C4-2B (cell line): ENCODE results near the gene OSTC.

Experiments used
- H3K27ac ChIP-seq: fragments of 450-650 bp; 2 replicates; pipeline ENCODE4 v1.5.1; 2017
- ZFX ChIP-seq: fragments of 450-650 bp; IDR thresholded peaks from 2 replicates; pipeline ENCODE4 v1.6.1; 2017
- TF ChIP-seq, protein P1 (sequence below): fragments of 450-650 bp; conservative IDR thresholded peaks from 2 replicates; pipeline ENCODE4 v1.5.1; 2017; ENCODE audit warnings: mild to moderate bottlenecking

OSTC gene

DNA sequence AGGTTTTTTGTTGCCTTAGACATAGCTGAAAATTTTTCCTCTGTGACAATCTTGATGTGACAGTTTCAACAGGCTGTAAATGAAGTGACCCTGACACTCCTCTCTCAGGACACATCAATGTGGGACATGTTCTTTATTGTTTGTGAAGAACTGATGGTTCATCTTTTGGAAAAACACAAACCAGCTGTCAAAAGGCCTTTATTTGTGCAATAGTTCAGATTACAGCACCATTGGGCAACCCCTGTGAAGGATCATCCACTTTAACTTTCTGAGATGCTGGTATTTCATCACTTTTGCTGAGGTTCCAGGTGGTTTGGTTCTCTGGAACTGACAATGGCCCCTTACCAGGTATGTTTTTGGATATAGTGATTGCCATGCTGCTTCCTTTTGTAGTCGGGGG, 40.3 kb downstream of the OSTC start:
- no peak overlapping the region for H3K27ac ChIP-seq

DNA sequence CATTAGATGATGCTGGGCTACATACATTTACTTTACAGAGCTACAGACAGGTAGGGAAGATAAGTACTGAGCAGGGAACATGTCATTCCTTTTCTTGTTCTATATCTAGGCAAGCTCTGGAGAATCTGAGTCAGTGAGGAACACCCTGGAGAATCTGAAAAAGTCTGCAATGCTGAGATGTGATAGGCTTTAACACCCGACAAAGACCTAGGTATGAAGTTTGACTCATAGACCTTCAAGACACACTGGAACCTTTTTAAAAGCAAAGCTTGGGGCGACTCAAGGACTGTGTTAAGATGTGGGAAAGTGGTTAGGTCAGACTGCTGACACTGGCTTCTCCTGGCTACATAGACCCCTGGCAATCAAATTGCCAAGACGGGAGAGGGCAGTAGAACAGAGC, 42.8 kb downstream of the OSTC start:
- H3K27ac ChIP-seq: no peak overlapping the region
- TF ChIP-seq, protein P1, sequence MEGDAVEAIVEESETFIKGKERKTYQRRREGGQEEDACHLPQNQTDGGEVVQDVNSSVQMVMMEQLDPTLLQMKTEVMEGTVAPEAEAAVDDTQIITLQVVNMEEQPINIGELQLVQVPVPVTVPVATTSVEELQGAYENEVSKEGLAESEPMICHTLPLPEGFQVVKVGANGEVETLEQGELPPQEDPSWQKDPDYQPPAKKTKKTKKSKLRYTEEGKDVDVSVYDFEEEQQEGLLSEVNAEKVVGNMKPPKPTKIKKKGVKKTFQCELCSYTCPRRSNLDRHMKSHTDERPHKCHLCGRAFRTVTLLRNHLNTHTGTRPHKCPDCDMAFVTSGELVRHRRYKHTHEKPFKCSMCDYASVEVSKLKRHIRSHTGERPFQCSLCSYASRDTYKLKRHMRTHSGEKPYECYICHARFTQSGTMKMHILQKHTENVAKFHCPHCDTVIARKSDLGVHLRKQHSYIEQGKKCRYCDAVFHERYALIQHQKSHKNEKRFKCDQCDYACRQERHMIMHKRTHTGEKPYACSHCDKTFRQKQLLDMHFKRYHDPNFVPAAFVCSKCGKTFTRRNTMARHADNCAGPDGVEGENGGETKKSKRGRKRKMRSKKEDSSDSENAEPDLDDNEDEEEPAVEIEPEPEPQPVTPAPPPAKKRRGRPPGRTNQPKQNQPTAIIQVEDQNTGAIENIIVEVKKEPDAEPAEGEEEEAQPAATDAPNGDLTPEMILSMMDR: no peak
- no peak for TF ChIP-seq ZFX

More for the DNA sequence above, 40.3 kb downstream of the OSTC start:
- TF ChIP-seq, protein P1: no peak
- TF ChIP-seq ZFX: no peak

DNA sequence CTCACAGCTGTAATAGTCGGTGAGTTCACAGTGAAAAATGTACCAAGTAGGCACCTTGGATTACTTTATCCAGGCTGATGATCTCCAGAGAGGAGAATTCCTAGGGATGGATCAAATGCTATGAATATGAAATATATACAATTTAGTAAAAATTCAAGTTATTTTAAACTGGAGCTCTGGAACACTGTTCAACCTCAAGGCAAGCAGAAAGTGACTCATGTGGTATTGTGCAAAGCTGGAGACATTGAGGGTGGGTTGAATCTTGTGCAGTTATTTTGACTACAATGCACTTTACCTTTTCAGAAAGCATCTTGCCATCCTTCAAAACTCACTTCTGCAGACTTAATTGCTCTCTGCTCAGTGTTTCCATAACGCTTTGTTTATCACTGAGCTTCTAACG, 43.4 kb downstream of the OSTC start:
- no peak overlapping the region for H3K27ac ChIP-seq
- TF ChIP-seq, protein P1: no peak
- TF ChIP-seq ZFX: no peak

DNA sequence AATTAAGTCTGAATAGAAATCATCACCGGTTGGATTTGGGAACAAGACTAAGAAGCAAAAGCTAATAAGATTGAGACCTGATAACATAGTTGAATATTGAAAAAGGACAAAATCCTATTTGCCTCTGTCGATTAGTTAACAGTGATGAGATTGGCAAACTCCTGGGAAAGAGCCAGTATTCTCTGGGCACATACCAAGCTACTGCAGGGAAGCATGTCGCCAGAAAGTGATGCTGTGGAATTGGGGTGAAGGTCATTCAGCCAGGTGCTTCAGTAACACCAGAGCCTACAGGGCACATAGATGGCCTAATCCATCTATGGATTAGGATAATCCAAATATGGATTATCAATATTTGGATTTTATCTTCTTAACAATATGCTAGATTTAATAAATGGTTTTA, 44.0 kb downstream of the OSTC start:
- TF ChIP-seq ZFX: no peak
- TF ChIP-seq, protein P1: no peak
- H3K27ac ChIP-seq: no peak overlapping the region

DNA sequence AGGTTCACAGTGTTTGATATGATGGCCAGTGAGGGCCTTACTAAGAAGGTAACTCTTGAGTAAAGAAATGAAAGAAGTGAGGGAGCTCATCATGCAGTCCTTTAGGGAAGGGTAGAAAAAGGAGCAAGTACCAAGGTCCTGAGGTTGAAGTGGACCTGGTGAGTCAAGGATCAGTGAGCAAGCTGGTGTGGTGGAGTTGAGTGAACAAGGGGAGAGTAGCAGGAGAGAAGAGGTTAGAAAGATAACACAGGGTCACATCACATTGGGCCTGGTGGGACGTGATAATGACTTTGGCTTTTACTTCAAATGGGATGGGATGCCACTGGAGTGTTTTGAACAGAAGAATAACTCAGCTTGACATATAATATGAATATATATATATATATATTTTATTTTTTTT, 44.7 kb downstream of the OSTC start:
- TF ChIP-seq, protein P1: no peak
- H3K27ac ChIP-seq: no peak overlapping the region

DNA sequence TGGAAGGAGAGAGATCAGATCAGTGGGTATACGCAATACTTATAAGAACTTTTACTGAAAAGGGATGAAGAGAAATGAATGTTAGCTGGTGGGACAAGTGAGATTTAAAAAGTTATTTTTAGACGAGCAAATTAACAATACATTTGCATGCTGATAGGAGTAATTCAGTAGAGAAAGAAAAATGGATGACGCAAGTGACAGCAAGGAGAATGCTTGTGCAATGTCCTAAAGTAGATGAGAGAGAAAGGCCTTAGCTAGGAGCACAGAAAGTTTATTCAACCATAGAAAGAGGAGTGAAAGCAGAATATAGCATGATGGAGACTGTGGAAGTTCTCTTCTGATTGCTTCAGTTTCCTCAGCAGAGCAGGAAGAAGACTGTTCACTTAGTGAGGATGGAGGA, 45.8 kb downstream of the OSTC start:
- no peak overlapping the region for H3K27ac ChIP-seq
- no peak for TF ChIP-seq ZFX
- TF ChIP-seq, protein P1: no peak

DNA sequence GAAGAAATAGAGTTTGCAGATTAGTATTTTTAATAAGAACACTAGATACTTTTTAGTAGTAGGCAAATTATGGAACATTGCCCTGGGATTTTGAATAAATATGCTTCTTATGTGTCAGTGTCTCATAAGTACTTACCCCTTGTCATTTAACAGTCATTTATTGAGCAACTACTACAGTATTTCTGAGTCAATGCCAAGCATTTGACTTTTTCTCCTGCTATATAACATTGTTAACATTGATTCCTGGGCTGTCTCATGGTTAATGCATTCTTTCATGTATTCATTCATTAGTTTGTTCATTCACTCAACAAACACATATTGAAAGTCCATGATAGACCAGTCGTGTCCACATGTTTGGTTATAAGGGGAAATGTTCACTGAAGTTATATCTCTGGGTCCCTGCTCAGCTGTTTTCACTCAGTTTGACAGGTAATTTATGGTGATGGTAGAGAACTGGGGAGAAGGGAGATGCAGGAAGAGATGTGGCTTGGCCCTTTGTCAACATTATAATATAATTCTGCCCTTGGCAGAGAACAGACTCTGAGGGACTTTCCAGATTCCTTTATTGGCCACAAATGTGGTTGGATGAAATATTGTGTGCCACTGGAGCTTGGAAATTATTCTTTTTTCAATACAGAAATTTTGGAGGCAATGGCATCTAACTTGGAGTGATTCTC, 49.8 kb downstream of the OSTC start:
- no peak overlapping the region for H3K27ac ChIP-seq
- no peak for TF ChIP-seq ZFX
- TF ChIP-seq, protein P1: no peak
